Measurements from ENCODE around the gene DEFB114.
"Not testable (repeated sequence)": the region's sequence is repeated elsewhere in the genome, so short reads cannot be mapped to it uniquely, and the experiment has no call there.

Gene DEFB114

DNA sequence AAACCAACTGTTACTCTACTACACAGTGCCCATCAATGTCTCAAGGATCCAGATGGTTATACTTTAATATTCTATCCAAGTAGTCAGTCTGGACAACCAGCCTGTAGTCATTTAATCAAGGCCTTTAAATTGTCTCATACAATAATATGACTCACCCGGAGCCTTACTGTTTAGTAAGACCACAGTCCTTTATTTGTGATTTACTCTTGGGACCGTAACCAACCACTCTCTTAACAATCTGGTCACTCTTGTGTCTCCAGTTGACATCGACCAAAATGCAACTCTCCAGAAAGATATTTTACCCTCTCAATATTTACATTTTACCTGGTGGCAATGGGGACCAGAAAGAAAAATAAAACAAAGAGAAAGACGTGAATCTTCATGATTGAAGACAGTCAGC is 14.9 kb downstream of the DEFB114 start:
- H3K4me1 ChIP-seq, result no peaks in the 10 kb centered on the region
- no peak for TF ChIP-seq CTCF (IDR thresholded peaks at IDR 0.05; ENCODE audit: low read depth, low read length)
- no peak overlapping the region for H3K4me3 ChIP-seq (ENCODE audit: low read depth, low read length)
- no peak for DNase-seq
- H3K27me3 ChIP-seq, result no peaks in the 10 kb centered on the region
- no peaks in the 10 kb centered on the region for H3K36me3 ChIP-seq
- H3K9me3 ChIP-seq, result no peaks in the 10 kb centered on the region

- Histone ChIP-seq H3K9me3 (no peaks in the 10 kb centered on the region), H3K4me1 (no peaks in the 10 kb centered on the region), H3K4me3 (ENCODE audit: low read depth, low read length) (no peak overlapping the region), H3K27me3 (no peaks in the 10 kb centered on the region), H3K36me3 (no peaks in the 10 kb centered on the region)
- DNase-seq, result no peak
- TF ChIP-seq CTCF (IDR thresholded peaks at IDR 0.05; ENCODE audit: low read depth, low read length), result no peak
Measured at GRCh38 chr6:49946835-49947234, 17.1 kb downstream of the DEFB114 start.

- not testable (repeated sequence) for H3K4me1 ChIP-seq; H3K36me3 ChIP-seq; DNase-seq; H3K27me3 ChIP-seq; H3K9me3 ChIP-seq; H3K4me3 ChIP-seq (ENCODE audit: low read depth, low read length)
Measured at GRCh38 chr6:49944068-49944467, 19.9 kb downstream of the DEFB114 start.

GRCh38 chr6:49939993-49940498 is 23.9 kb downstream of the DEFB114 start:
- Histone ChIP-seq H3K36me3 (no peaks in the 10 kb centered on the region), H3K4me1 (no peaks in the 10 kb centered on the region), H3K27me3 (no peaks in the 10 kb centered on the region), H3K4me3 (ENCODE audit: low read depth, low read length) (no peak overlapping the region), H3K9me3 (no peaks in the 10 kb centered on the region)
- TF ChIP-seq CTCF (IDR thresholded peaks at IDR 0.05; ENCODE audit: low read depth, low read length), result no peak
- no peak for DNase-seq

DNA sequence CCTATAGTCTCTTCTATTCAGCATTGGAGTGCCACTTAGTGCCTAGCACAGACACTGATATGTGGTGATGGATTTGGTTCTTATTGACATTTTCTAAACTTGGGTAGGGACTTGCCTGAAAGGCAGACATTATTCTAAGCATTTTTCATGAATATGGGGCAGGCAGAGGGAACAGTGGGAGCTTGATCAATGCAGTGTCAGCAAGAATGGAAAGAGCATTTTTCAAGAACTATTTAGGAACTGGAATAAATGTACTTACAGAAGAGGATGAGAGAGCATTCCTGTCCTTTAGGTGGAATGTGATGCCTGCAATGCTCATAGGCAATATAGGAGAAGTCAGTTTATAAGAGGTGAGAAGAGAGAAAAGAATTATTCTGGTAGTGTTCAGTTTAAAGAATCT is 26.2 kb downstream of the DEFB114 start:
- DNase-seq, result no peak
- no peak for TF ChIP-seq CTCF (IDR thresholded peaks at IDR 0.05; ENCODE audit: low read depth, low read length)
- Histone ChIP-seq H3K27me3 (no peaks in the 10 kb centered on the region), H3K9me3 (no peaks in the 10 kb centered on the region), H3K4me3 (ENCODE audit: low read depth, low read length) (no peak overlapping the region), H3K4me1 (no peaks in the 10 kb centered on the region), H3K36me3 (no peaks in the 10 kb centered on the region)

GRCh38 chr6:49937017-49937416 is 26.9 kb downstream of the DEFB114 start:
- Histone ChIP-seq H3K9me3 (no peaks in the 10 kb centered on the region), H3K4me1 (no peaks in the 10 kb centered on the region), H3K36me3 (no peaks in the 10 kb centered on the region), H3K4me3 (ENCODE audit: low read depth, low read length) (no peak overlapping the region), H3K27me3 (no peaks in the 10 kb centered on the region)
- no peak for DNase-seq
- TF ChIP-seq CTCF (IDR thresholded peaks at IDR 0.05; ENCODE audit: low read depth, low read length), result no peak

DNA sequence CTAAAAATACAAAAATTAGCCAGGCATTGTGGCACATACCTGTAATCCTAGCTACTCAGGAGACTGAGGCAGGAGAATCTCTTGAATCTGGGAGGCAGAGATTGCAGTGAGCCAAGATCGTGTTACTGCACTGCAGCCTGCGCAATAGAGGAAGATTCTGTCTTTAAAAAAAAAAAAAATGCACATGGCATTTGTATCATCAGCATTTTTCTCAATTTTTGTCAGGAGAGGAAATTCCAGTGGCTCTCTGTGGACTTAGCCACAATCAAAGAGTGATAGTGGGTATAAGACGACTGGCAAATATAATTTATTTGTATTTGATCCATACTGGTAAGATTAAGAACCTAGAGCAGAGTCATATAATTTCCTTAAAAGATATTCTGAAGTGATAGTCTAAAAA is 28.6 kb downstream of the DEFB114 start:
- H3K36me3 ChIP-seq, result no peaks in the 10 kb centered on the region
- no peaks in the 10 kb centered on the region for H3K27me3 ChIP-seq
- no peak overlapping the region for H3K4me3 ChIP-seq (ENCODE audit: low read depth, low read length)
- no peaks in the 10 kb centered on the region for H3K9me3 ChIP-seq
- DNase-seq, result no peak
- no peak for TF ChIP-seq CTCF (IDR thresholded peaks at IDR 0.05; ENCODE audit: low read depth, low read length)
- H3K4me1 ChIP-seq, result no peaks in the 10 kb centered on the region

Data from BE2C (cell line).